ENCODE data around the gene ATOH7.

GRCh38 chr10:68230268-68230667, 1.6 kb downstream of the ATOH7 start:
- TF ChIP-seq, protein P1, sequence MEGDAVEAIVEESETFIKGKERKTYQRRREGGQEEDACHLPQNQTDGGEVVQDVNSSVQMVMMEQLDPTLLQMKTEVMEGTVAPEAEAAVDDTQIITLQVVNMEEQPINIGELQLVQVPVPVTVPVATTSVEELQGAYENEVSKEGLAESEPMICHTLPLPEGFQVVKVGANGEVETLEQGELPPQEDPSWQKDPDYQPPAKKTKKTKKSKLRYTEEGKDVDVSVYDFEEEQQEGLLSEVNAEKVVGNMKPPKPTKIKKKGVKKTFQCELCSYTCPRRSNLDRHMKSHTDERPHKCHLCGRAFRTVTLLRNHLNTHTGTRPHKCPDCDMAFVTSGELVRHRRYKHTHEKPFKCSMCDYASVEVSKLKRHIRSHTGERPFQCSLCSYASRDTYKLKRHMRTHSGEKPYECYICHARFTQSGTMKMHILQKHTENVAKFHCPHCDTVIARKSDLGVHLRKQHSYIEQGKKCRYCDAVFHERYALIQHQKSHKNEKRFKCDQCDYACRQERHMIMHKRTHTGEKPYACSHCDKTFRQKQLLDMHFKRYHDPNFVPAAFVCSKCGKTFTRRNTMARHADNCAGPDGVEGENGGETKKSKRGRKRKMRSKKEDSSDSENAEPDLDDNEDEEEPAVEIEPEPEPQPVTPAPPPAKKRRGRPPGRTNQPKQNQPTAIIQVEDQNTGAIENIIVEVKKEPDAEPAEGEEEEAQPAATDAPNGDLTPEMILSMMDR (IDR thresholded peaks at IDR 0.05): no peak
- no peak for TF ChIP-seq EZH2 (IDR thresholded peaks at IDR 0.05; ENCODE audit: borderline replicate concordance, insufficient read depth, low read depth, low read length, poor library complexity, severe bottlenecking)
